ENCODE measurements around the gene TNFSF8.

The TNFSF8 gene

DNA sequence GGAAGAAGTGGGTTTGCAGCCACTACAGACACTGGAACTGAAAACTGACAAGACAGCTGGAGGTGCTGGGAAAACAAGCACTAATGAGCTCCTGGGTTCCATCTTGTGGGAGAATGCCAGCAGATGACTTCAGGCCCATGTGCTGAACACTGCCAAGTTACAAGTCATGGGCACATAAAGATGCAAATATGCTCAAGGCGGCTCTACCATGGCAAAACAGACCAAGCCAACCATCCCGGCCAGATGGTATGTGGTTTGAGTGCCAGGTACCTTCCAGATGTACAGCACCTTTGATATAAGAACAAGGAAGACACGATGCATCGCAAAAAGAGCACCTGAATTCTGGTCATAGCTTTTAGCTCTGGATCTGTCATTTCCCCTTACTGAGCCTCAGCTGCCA lies 19.9 kb downstream of the TNFSF8 start:
- TF ChIP-seq TAF1 (IDR thresholded peaks at IDR 0.05; ENCODE audit: low read depth, low read length) = no peak
- no peak for TF ChIP-seq SPI1 (IDR thresholded peaks at IDR 0.05; ENCODE audit: low read depth, low read length)
- no peak for TF ChIP-seq POU2F2 (IDR thresholded peaks at IDR 0.05; ENCODE audit: low read depth, low read length)
- TF ChIP-seq POLR2A (IDR thresholded peaks at IDR 0.05; ENCODE audit: low read depth, low read length) = no peak
- TF ChIP-seq POLR2AphosphoS5 (IDR thresholded peaks at IDR 0.05; ENCODE audit: low read depth, low read length) = no peak
- TF ChIP-seq PAX5 (IDR thresholded peaks at IDR 0.05; ENCODE audit: insufficient read depth, low read length, severe bottlenecking) = no peak
- DNase-seq (ENCODE audit: insufficient read length, low spot score) (no peak), FAIRE-seq (no peak)

- no peak for TF ChIP-seq TAF1 (IDR thresholded peaks at IDR 0.05; ENCODE audit: low read depth, low read length)
- TF ChIP-seq SPI1 (IDR thresholded peaks at IDR 0.05; ENCODE audit: low read depth, low read length) = peak; percentile 51
- no peak for FAIRE-seq
- no peak for DNase-seq (ENCODE audit: insufficient read length, low spot score)
These were observed 20.7 kb downstream of the TNFSF8 start for GRCh38 chr9:114909661-114910060.

DNA sequence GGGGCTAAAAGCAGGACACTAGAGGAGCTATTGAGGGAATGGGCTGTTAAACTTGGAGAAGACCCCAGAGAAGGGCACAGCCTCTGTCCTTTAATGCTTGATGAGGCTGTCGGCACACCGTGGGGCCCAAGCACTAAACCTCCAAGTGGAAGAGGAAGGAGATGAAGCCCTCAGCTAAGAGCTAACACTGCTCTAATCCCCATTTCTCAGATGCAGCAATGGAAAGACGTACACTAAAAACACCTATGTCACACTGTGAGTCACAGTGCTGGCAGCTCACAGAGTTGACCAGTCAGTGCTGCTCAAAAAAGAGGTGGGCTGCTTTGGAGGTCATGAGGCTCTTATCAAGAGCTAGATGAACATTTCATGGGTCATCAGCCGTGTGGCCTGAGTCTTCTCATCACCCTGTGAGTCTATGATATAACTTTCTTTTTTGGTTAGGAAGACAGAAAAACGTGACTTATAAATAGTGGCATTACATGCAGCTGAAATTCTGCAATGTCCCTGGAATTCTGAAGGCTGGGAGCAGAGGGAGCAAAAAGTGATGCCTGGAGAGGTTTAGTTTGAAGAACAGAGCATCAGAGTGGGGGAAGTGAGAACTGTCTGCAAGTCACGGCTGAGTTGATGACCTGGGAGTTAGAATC lies 21.5 kb downstream of the TNFSF8 start:
- TF ChIP-seq POLR2AphosphoS5 (IDR thresholded peaks at IDR 0.05; ENCODE audit: low read depth, low read length) = no peak
- TF ChIP-seq PAX5 (IDR thresholded peaks at IDR 0.05; ENCODE audit: insufficient read depth, low read length, severe bottlenecking) = no peak
- TF ChIP-seq POLR2A (IDR thresholded peaks at IDR 0.05; ENCODE audit: low read depth, low read length) = no peak
- TF ChIP-seq SPI1 (IDR thresholded peaks at IDR 0.05; ENCODE audit: low read depth, low read length) = 0 out of 2 replicates have a peak, but pooled peaks have one; percentile 26
- no peak for DNase-seq (ENCODE audit: insufficient read length, low spot score)
- FAIRE-seq = no peak

DNA sequence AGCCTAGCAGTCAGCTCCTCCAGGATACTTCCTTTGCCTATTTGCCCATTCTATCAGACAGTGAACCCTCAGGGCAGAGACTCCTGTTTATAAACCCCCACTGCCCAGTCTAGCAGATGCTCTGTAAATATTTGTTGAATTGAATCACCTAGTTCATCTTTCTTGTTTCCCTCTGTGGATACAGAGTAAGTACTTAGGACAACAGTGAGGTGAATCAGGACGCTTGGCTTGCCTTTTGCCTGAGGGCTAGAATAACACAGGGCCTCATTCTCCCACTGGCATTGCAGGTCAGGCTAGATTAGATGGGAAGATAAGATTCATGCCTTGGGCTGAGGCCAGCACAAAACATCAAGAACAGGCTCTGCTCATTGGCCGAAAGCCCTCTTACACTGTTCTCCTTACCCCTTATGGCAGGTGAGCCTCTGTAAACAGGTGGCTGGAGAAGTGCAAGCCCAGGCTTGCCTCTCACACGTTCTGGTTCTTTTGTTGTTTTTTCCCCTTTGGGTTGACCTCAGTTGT lies 22.2 kb downstream of the TNFSF8 start:
- no peak for DNase-seq (ENCODE audit: insufficient read length, low spot score)
- TF ChIP-seq POLR2A (IDR thresholded peaks at IDR 0.05; ENCODE audit: low read depth, low read length) = no peak
- TF ChIP-seq POU2F2 (IDR thresholded peaks at IDR 0.05; ENCODE audit: low read depth, low read length) = no peak
- no peak for TF ChIP-seq POLR2AphosphoS5 (IDR thresholded peaks at IDR 0.05; ENCODE audit: low read depth, low read length)
- no peak for TF ChIP-seq SPI1 (IDR thresholded peaks at IDR 0.05; ENCODE audit: low read depth, low read length)
- TF ChIP-seq TAF1 (IDR thresholded peaks at IDR 0.05; ENCODE audit: low read depth, low read length) = no peak
- no peak for TF ChIP-seq PAX5 (IDR thresholded peaks at IDR 0.05; ENCODE audit: insufficient read depth, low read length, severe bottlenecking)
- FAIRE-seq = no peak

DNA sequence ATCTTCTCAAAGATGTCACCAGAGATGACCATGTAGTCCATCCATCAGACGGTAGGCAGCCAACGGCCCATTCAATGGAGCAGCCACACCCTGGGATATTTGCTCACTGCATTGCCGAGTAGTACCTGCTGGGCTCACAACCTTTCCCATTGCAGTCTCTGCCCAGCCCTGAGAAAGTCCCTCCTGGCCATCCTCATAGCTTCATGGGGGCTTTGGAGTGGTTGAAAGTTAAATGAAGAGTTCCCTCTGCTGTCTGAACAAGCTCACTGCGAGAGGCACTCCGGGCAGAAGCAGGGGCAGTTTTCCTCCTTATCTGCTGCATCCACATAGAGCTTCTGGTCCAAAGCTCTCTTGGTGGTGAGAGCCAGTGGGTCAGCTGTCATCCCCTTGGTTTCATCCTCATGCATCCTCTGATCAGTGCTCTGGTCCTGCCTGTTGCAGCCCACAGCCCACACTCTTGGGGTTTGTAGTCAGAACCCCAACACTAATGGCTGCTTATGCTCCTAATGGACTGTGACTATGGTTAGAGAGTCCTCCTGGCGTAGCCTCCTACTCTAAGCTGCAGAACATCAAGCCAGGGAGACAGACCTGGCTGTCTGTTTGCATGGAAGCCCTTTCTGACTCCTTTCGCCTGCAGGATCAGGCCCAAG lies 23.3 kb downstream of the TNFSF8 start:
- FAIRE-seq = no peak
- no peak for DNase-seq (ENCODE audit: insufficient read length, low spot score)
- TF ChIP-seq POLR2A (IDR thresholded peaks at IDR 0.05; ENCODE audit: low read depth, low read length) (no peak), PAX5 (IDR thresholded peaks at IDR 0.05; ENCODE audit: insufficient read depth, low read length, severe bottlenecking) (no peak), SPI1 (IDR thresholded peaks at IDR 0.05; ENCODE audit: low read depth, low read length) (no peak), POU2F2 (IDR thresholded peaks at IDR 0.05; ENCODE audit: low read depth, low read length) (no peak), POLR2AphosphoS5 (IDR thresholded peaks at IDR 0.05; ENCODE audit: low read depth, low read length) (no peak), TAF1 (IDR thresholded peaks at IDR 0.05; ENCODE audit: low read depth, low read length) (no peak)

DNA sequence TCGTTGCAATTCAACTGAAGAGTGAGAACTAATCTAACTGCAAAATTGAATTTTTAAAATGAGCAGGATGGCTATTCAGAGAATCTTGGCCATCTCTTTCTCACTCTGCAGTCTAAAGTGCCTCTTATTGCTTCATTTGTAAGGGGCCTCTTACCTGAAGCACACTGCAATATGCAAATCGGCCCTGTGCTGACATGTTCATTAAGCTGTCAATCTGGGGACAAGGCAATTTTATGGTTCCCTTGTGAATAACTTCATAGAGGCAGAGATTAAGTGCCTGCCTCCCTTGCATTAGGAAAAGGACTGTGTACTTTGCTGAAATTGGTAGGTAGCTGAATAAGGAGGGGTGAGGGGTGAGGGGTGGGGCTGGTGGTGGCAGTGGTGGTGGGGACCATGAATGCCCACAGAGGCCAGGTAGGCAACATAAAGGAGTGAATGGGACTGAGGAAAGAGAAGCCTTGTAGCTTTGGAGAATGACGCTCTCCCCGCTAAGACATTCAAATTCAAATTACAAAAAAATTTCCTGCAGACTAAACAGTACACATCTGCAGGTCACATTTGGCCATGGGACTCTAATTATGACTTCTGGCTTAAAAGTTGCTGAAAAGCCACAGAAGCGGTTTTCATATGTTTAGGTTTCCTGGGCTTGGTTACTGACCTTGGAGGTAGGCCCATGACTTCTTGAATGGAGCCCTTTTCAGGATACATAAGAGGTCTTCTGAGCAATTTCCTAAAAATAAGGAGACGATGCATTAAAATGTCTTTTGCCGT lies 25.0 kb downstream of the TNFSF8 start:
- FAIRE-seq (no peak), DNase-seq (ENCODE audit: insufficient read length, low spot score) (no peak)
- TF ChIP-seq POLR2AphosphoS5 (IDR thresholded peaks at IDR 0.05; ENCODE audit: low read depth, low read length) (no peak), SPI1 (IDR thresholded peaks at IDR 0.05; ENCODE audit: low read depth, low read length) (no peak), POLR2A (IDR thresholded peaks at IDR 0.05; ENCODE audit: low read depth, low read length) (no peak), PAX5 (IDR thresholded peaks at IDR 0.05; ENCODE audit: insufficient read depth, low read length, severe bottlenecking) (no peak), TAF1 (IDR thresholded peaks at IDR 0.05; ENCODE audit: low read depth, low read length) (no peak), POU2F2 (IDR thresholded peaks at IDR 0.05; ENCODE audit: low read depth, low read length) (no peak)

DNA sequence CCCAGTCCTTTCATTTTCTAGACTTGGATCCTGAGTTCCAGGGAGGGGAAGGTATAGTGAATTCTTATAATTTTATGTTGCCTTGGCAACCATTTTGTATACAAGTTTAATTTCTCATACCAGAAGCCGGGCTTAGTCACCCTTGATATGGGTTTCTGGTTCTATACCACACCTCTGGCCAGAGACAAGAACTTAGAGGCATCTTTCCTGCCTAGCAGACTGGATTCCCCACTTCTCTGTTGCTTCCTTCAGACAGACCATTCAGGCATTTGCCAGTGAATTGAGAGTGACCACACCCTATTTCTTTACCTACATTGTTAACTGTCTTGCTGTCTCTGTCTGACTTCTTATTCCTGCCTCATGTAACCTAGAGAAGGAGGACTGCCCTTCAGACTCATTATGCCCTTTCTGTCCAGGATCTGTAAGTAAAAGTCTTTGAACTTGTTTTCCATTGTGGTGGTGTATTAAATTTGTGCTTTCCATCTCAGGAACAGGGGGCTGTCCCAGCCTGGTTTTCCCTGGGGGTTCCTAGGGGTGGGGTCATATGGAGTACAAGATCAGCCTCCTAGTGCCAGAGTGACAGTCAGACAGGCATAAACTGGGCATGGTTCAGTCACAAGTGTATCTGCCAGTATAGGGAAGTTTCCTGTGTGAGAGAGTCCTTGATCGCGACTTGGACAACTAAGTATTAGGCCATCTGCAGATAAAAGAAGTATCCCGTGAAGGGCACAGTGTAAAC lies 27.4 kb downstream of the TNFSF8 start:
- DNase-seq (ENCODE audit: insufficient read length, low spot score) (no peak), FAIRE-seq (no peak)
- TF ChIP-seq PAX5 (IDR thresholded peaks at IDR 0.05; ENCODE audit: insufficient read depth, low read length, severe bottlenecking) (no peak), POLR2AphosphoS5 (IDR thresholded peaks at IDR 0.05; ENCODE audit: low read depth, low read length) (no peak), POU2F2 (IDR thresholded peaks at IDR 0.05; ENCODE audit: low read depth, low read length) (no peak), TAF1 (IDR thresholded peaks at IDR 0.05; ENCODE audit: low read depth, low read length) (no peak), POLR2A (IDR thresholded peaks at IDR 0.05; ENCODE audit: low read depth, low read length) (no peak), SPI1 (IDR thresholded peaks at IDR 0.05; ENCODE audit: low read depth, low read length) (no peak)

GRCh38 chr9:114900942-114901802 lies 29.2 kb downstream of the TNFSF8 start:
- no peak for DNase-seq (ENCODE audit: insufficient read length, low spot score)
- FAIRE-seq = no peak
- TF ChIP-seq POLR2A (IDR thresholded peaks at IDR 0.05; ENCODE audit: low read depth, low read length) = no peak
- TF ChIP-seq POU2F2 (IDR thresholded peaks at IDR 0.05; ENCODE audit: low read depth, low read length) = no peak
- TF ChIP-seq PAX5 (IDR thresholded peaks at IDR 0.05; ENCODE audit: insufficient read depth, low read length, severe bottlenecking) = no peak
- TF ChIP-seq POLR2AphosphoS5 (IDR thresholded peaks at IDR 0.05; ENCODE audit: low read depth, low read length) = no peak
- no peak for TF ChIP-seq SPI1 (IDR thresholded peaks at IDR 0.05; ENCODE audit: low read depth, low read length)
- TF ChIP-seq TAF1 (IDR thresholded peaks at IDR 0.05; ENCODE audit: low read depth, low read length) = no peak

All from GM12891 (cell line).